HG02763 (cell line): ENCODE results near the gene NEK2.
A peak's percentile ranks its signal among the peaks of the same experiment; 100 is the strongest.
"Not testable (repeated sequence)": the region's sequence is repeated elsewhere in the genome, so short reads cannot be mapped to it uniquely, and the experiment has no call there.

Experiments
- ATAC-seq: cut with Tn5 transposase; IDR thresholded peaks from one replicate; pipeline ENCODE4 v1.9.1; 2021; ENCODE audit warnings: mild to moderate bottlenecking, moderate library complexity; ENCODE audit not compliant: unreplicated experiment

Gene NEK2

GRCh38 chr1:211695135-211695816 is 19.9 kb upstream of the NEK2 start:
- ATAC-seq, result peak; percentile 44

GRCh38 chr1:211693911-211694310 is 18.5 kb upstream of the NEK2 start:
- ATAC-seq, result not testable (repeated sequence)

GRCh38 chr1:211688421-211688820 is 13.0 kb upstream of the NEK2 start:
- ATAC-seq, result no peak

- ATAC-seq, result no peak
Observed at GRCh38 chr1:211687462-211688215, 12.2 kb upstream of the NEK2 start.

- ATAC-seq, result no peak
Observed at GRCh38 chr1:211685823-211686222, 10.4 kb upstream of the NEK2 start.

GRCh38 chr1:211684791-211685190 is 9.4 kb upstream of the NEK2 start:
- no peak for ATAC-seq

- ATAC-seq, result no peak
Observed at GRCh38 chr1:211684331-211684730, 8.9 kb upstream of the NEK2 start.

GRCh38 chr1:211683396-211684297 is 8.2 kb upstream of the NEK2 start:
- ATAC-seq, result no peak

- ATAC-seq, result not testable (repeated sequence)
Observed at GRCh38 chr1:211682186-211682585, 6.8 kb upstream of the NEK2 start.

- peak; percentile 75 for ATAC-seq
Observed at GRCh38 chr1:211680752-211681327, 5.4 kb upstream of the NEK2 start.

- no peak for ATAC-seq
Observed at GRCh38 chr1:211677659-211678058, 2.2 kb upstream of the NEK2 start.

GRCh38 chr1:211676761-211677160 is 1.3 kb upstream of the NEK2 start:
- ATAC-seq, result no peak

GRCh38 chr1:211676106-211676583 is 724 bp upstream of the NEK2 start:
- ATAC-seq, result no peak

GRCh38 chr1:211667065-211667617 is 8.3 kb downstream of the NEK2 start:
- no peak for ATAC-seq

GRCh38 chr1:211660718-211661222 is 14.7 kb downstream of the NEK2 start:
- ATAC-seq, result no peak

GRCh38 chr1:211656728-211657127 is 18.7 kb downstream of the NEK2 start:
- no peak for ATAC-seq

- peak; percentile 73 for ATAC-seq
Observed at GRCh38 chr1:211654838-211655787, 20.3 kb downstream of the NEK2 start.

GRCh38 chr1:211653959-211654496 is 21.4 kb downstream of the NEK2 start:
- ATAC-seq, result no peak

- ATAC-seq, result no peak
Observed at GRCh38 chr1:211653293-211653692, 22.1 kb downstream of the NEK2 start.
